Occipital lobe (tissue), 2 donors: ENCODE measurements around the gene TEX19. TPM values are rescaled to one million over a fixed set of nuclear protein-coding genes. Genes with fewer than 3 reads are reported as not detected.
"Not testable (repeated sequence)": the region's sequence is repeated elsewhere in the genome, so short reads cannot be mapped to it uniquely, and the experiment has no call there.

ENCODE experiments used
- DNase-seq: peaks from one replicate; lab custom pipeline; 2025; lab: John Stamatoyannopoulos, UW
- total RNA-seq: library from RNA; depleted of rRNA; stranded (reverse); fragments of >200 nt; gene quantifications from one replicate; pipeline ENCODE4 v1.2.3, GENCODE V29; 2014

The TEX19 gene
- total RNA-seq, 1 donor from 2014 or later = not detected

DNA sequence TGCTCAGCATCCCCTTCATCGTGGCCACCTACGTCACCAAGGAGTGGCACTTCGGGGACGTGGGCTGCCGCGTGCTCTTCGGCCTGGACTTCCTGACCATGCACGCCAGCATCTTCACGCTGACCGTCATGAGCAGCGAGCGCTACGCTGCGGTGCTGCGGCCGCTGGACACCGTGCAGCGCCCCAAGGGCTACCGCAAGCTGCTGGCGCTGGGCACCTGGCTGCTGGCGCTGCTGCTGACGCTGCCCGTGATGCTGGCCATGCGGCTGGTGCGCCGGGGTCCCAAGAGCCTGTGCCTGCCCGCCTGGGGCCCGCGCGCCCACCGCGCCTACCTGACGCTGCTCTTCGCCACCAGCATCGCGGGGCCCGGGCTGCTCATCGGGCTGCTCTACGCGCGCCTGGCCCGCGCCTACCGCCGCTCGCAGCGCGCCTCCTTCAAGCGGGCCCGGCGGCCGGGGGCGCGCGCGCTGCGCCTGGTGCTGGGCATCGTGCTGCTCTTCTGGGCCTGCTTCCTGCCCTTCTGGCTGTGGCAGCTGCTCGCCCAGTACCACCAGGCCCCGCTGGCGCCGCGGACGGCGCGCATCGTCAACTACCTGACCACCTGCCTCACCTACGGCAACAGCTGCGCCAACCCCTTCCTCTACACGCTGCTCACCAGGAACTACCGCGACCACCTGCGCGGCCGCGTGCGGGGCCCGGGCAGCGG is 15.7 kb downstream of the TEX19 start:
- DNase-seq = no peak

- DNase-seq = no peak
Measured at GRCh38 chr17:82375359-82376041, 16.5 kb downstream of the TEX19 start.

DNA sequence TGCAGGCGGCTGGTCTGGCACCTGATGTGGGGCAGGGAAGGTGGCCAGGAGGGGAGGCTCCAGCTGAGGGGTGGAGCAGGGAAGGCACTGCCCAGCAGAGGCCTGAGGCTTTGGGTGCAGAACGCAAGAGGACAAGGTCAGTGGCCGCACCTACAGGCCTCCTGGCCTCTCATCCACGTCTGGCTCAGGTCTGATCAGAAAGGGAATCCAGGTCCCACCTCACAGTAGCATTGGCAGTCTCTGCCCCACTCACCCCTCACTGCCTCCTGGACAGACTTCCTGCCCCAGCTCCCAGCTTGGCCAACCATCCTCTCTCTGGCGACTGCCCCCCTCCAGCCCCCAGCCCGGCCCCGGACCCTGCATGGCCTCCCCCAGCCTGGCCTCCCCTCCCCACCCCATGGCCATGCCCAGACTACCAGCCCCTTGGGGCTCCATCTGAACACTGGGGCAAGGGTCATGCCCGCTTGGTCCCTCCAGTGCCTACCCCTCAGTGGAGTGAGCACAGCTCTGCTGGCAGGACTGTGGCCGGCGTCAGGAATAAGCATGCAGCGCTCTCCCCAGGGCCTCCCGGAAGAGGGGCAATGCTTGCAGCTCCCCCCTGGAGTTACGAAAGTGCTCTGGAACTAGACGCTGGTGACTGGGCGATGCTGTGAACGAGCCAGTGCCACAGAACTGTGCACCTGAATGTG is 17.1 kb downstream of the TEX19 start:
- DNase-seq = no peak

- DNase-seq = not testable (repeated sequence)
Measured at GRCh38 chr17:82377294-82377693, 18.2 kb downstream of the TEX19 start.

DNA sequence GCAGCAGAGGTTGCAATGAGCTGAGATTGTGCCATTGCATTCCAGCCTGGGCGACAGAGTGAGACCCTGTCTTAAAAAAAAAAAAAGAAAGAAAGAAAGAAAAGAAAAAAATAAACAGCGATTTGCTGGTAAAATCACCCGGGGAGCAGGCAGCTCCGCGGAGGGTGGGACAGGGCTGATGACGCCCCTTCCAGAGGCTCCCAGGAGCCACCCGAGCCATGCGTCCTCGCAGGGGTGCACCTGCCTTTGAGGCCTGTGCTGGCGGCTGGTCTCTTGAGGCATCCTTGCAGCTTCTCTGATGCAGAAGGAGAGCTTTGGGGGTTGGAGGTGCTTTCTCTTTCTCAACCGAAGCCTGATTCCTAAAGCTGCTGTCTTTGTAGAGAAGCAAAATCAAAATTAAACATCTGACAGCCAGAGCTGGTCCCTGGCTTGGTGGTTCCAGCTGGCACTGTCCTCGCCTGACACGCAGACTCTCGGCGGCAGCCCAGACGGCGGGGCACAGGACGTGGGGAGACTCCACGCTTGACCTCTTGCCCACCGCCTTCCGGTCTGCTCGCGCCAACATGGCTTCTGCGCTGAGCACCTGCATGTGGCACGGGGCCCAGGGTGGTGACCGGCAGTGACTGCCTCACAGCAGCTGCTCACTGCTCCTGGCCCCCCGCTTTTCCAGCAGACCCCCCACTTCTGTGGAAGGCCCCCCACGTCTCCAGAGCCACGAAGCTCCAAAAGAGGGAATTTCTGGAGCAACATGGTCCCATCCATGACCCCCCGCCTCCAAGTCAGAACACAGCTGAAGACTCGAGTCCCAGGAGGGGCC is 19.1 kb downstream of the TEX19 start:
- no peak for DNase-seq

GRCh38 chr17:82378741-82379021 is 19.6 kb downstream of the TEX19 start:
- no peak for DNase-seq

DNA sequence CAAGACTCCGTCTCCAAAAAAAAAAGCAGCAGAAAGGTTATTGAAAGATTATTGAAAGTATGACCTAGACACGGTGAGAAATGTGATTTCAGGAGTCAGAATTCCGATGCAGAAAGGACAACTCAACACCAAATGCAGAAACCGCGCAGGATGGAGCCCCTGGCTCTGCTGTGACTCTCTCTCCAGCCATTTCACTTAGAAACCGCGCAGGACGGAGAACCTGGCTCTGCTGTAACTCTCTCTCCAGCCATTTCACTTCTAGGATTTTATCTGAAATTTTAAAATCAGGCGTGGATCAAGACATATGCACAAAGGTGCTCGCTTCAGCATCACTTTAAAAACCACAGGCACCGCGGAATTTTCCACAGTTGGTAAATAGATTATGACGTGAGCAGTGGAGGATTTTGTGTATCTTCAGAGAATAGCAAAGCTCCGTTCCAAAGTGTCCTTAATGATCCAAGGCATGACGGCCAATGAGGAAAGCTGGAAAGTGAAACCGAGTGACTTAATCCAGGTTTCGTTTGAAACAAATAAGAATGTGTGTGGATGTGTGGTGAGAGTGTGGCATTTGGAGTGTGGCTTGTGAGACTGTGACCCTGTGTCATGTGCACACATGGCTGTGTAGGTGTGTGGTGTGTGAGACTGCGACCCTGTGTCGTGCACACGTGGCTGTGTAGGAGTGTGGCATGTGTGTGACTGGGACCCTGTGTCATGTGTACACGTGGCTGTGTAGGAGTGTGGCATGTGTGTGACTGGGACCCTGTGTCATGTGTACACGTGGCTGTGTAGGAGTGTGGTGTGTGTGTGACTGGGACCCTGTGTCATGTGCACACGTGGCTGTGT is 22.0 kb downstream of the TEX19 start:
- no peak for DNase-seq

- DNase-seq = not testable (repeated sequence)
Measured at GRCh38 chr17:82381703-82382009, 22.6 kb downstream of the TEX19 start.

GRCh38 chr17:82382220-82382932 is 23.3 kb downstream of the TEX19 start:
- not testable (repeated sequence) for DNase-seq

- DNase-seq = no peak
Measured at GRCh38 chr17:82382933-82383255, 23.8 kb downstream of the TEX19 start.

GRCh38 chr17:82383411-82383810 is 24.4 kb downstream of the TEX19 start:
- DNase-seq = no peak

DNA sequence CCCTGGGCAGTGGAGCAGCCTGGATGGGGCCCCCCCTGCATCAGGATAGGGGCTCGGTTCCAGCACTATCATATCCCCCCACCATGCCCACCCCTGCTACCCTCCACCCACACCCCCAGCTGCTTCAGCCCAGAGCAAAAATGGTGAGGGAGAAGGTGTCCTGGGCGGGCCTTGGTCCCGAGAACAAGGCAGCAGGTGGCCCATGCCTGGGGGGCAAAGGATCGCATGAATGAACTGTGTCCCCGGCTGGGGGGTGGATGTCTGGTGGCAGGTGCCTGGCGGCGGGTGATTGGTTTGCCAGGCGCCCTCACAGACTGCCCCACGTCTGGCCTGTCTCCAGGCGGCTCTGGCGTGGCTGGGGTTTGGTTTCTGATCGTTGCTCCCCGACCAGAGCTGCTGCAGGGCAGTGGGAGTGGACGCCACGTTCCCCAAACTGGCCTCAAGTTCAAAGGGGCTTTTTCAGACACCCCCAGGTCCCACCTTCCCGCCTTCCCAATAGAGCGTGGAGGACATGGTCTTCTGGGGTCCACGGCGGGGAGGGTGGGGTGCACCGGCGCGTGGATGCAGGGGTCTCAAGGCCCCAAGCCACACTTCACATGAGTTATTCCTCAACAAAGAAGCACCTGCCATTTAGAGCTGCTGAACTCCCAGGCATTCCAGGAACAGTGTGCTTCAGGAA is 25.1 kb downstream of the TEX19 start:
- no peak for DNase-seq

DNA sequence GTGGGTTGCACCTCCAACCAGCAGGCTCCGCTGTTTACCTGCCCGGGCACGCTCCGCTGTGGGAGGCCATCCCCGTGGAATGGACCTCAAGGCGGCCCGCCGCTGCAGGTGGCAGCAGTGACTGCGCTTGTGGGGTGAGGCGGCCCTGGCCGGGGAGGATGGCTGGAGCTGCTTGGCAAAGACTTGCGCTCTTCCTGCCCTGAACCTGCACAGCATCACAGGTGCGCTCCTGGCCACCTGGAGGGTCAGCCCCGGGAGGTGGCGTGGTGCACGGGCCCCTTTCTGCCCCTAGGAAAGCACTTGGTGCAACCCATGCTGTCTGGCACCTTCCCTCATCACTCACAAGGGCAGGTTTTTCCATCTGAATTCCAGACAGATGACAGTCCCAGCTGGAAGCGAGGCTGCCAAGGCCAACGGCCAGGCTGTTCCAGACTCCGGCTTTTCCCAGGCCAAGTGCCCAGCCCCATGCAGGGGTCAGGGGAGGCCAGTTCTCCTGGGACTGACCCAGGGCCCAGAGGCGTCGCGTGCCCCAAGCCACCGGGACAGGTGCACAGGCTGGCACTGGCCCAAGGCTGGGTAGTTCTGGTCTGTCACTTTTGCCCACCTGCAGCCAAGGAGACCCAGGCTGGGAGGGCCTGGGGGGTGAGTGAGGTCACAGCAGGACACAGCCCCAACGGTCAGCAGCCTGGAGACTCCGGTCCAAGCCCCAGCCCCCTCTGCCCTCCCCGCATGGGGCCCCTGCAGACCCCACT is 25.9 kb downstream of the TEX19 start:
- no peak for DNase-seq

- no peak for DNase-seq
Measured at GRCh38 chr17:82385559-82386254, 26.7 kb downstream of the TEX19 start.

GRCh38 chr17:82386255-82386831 is 27.3 kb downstream of the TEX19 start:
- DNase-seq = no peak

- no peak for DNase-seq
Measured at GRCh38 chr17:82386881-82387704, 28.0 kb downstream of the TEX19 start.

GRCh38 chr17:82387705-82388106 is 28.7 kb downstream of the TEX19 start:
- no peak for DNase-seq
